ENCODE data around the gene CDC14B.

The CDC14B gene

GRCh38 chr9:96565671-96566497 is 53.8 kb downstream of the CDC14B start:
- H3K27me3 ChIP-seq (ENCODE audit: insufficient read depth, poor library complexity, severe bottlenecking): no peaks in the 10 kb centered on the region
- no peak for TF ChIP-seq CTCF (IDR thresholded peaks at IDR 0.05; ENCODE audit: poor library complexity, severe bottlenecking)
- no peaks in the 10 kb centered on the region; the same call in 1 of the 2 replicates for H3K36me3 ChIP-seq (ENCODE audit: low read depth)
- H3K4me1 ChIP-seq (ENCODE audit: insufficient read depth, poor library complexity, severe bottlenecking): peaks cover 15% of the 10 kb centered on the region
- peak overlapping the region; percentile 37 for H3K4me3 ChIP-seq (ENCODE audit: severe bottlenecking)
- H3K27ac ChIP-seq (ENCODE audit: poor library complexity, severe bottlenecking): no peak overlapping the region
- no peak for ATAC-seq (ENCODE audit: low read depth)
- no peaks in the 10 kb centered on the region for H3K9me3 ChIP-seq (ENCODE audit: severe bottlenecking)
- DNase-seq (ENCODE audit: low spot score): no peak

- Histone ChIP-seq H3K36me3 (ENCODE audit: low read depth) (no peaks in the 10 kb centered on the region; the same call in 1 of the 2 replicates), H3K4me1 (ENCODE audit: insufficient read depth, poor library complexity, severe bottlenecking) (peaks cover 15% of the 10 kb centered on the region), H3K4me3 (ENCODE audit: severe bottlenecking) (no peak overlapping the region), H3K27ac (ENCODE audit: poor library complexity, severe bottlenecking) (no peak overlapping the region), H3K27me3 (ENCODE audit: insufficient read depth, poor library complexity, severe bottlenecking) (no peaks in the 10 kb centered on the region), H3K9me3 (ENCODE audit: severe bottlenecking) (peaks cover 2% of the 10 kb centered on the region)
- TF ChIP-seq CTCF (IDR thresholded peaks at IDR 0.05; ENCODE audit: poor library complexity, severe bottlenecking): no peak
- DNase-seq (ENCODE audit: low spot score) (no peak), ATAC-seq (ENCODE audit: low read depth) (no peak)
Measured at GRCh38 chr9:96564217-96564616, 55.4 kb downstream of the CDC14B start.

- DNase-seq (ENCODE audit: low spot score) (no peak), ATAC-seq (ENCODE audit: low read depth) (no peak)
- Histone ChIP-seq H3K27ac (ENCODE audit: poor library complexity, severe bottlenecking) (no peak overlapping the region), H3K4me1 (ENCODE audit: insufficient read depth, poor library complexity, severe bottlenecking) (no peaks in the 10 kb centered on the region), H3K27me3 (ENCODE audit: insufficient read depth, poor library complexity, severe bottlenecking) (no peaks in the 10 kb centered on the region), H3K36me3 (ENCODE audit: low read depth) (no peaks in the 10 kb centered on the region; the same call in 1 of the 2 replicates), H3K4me3 (ENCODE audit: severe bottlenecking) (no peak overlapping the region), H3K9me3 (ENCODE audit: severe bottlenecking) (peaks cover 2% of the 10 kb centered on the region)
- TF ChIP-seq CTCF (IDR thresholded peaks at IDR 0.05; ENCODE audit: poor library complexity, severe bottlenecking): no peak
Measured at GRCh38 chr9:96559339-96559943, 60.2 kb downstream of the CDC14B start.

- ATAC-seq (ENCODE audit: low read depth): no peak
- H3K9me3 ChIP-seq (ENCODE audit: severe bottlenecking): peaks cover 2% of the 10 kb centered on the region
Measured at GRCh38 chr9:96557921-96558320, 61.7 kb downstream of the CDC14B start.

More at GRCh38 chr9:96557921-96558320, 61.7 kb downstream of the CDC14B start:
- Histone ChIP-seq H3K4me1 (ENCODE audit: insufficient read depth, poor library complexity, severe bottlenecking) (peaks cover 2% of the 10 kb centered on the region), H3K27me3 (ENCODE audit: insufficient read depth, poor library complexity, severe bottlenecking) (no peaks in the 10 kb centered on the region), H3K36me3 (ENCODE audit: low read depth) (no peaks in the 10 kb centered on the region; the same call in 1 of the 2 replicates), H3K27ac (ENCODE audit: poor library complexity, severe bottlenecking) (no peak overlapping the region), H3K4me3 (ENCODE audit: severe bottlenecking) (no peak overlapping the region)
- TF ChIP-seq CTCF (IDR thresholded peaks at IDR 0.05; ENCODE audit: poor library complexity, severe bottlenecking): no peak
- no peak for DNase-seq (ENCODE audit: low spot score)
